Endothelial cell of umbilical vein (primary cell): Measurements from ENCODE around the gene ARSB. TPM values are rescaled to one million over a fixed set of nuclear protein-coding genes. Genes with fewer than 3 reads are reported as not detected.

Source experiments
- BruUV-seq: library from RNA; stranded (reverse); fragments of 400-500 nt; replicated peaks from 2 replicates; lab custom pipeline; 2021; lab: Mats Ljungman, UMichigan
- CTCF ChIA-PET: fragments of 300-600, 350-600 bp; sonication (Branson Sonifier 250); formaldehyde crosslinking; loops from one replicate; lab custom pipeline; 2021; ENCODE audit warnings: antibody characterized with exemption, inconsistent platforms; lab: Charles Lee
- POLR2A ChIA-PET: fragments of 300-600, 350-600 bp; sonication (Branson Sonifier 250); formaldehyde crosslinking; loops from one replicate; lab custom pipeline; 2021; ENCODE audit warnings: antibody characterized with exemption, inconsistent platforms; lab: Charles Lee
- DNase-seq: peaks from one replicate; pipeline ENCODE4 v3.0.0-alpha.2; 2011; ENCODE audit warnings: low read depth, low spot score
- FAIRE-seq: peaks from 2 replicates; lab custom pipeline; 2011; peaks lifted over from hg19 to GRCh38; lab: Jason Lieb, UNC
- H2AFZ ChIP-seq: 2 replicates; pipeline ENCODE4 v1.6.0; 2012; ENCODE audit warnings: low read depth, low read length, control low read depth, inconsistent platforms
- H3K27ac ChIP-seq: 2 replicates; pipeline ENCODE4 v1.5.1; 2011; ENCODE audit warnings: low read depth, mild to moderate bottlenecking, control low read depth, low read length, moderate library complexity; ENCODE audit not compliant: insufficient read depth
- H3K27me3 ChIP-seq, 2 experiments: 2 replicates each; pipeline versions ENCODE4 v1.6.0 to v1.6.1; 2011; ENCODE audit warnings: low read length in 2 of 2, mixed read lengths in 1 of 2; ENCODE audit not compliant: control insufficient read depth in 2 of 2, insufficient read depth in 2 of 2
- H3K36me3 ChIP-seq, 2 experiments: 2 replicates in 1 of 2; 3 replicates in 1 of 2; pipeline ENCODE4 v1.5.1; 2011; ENCODE audit warnings: low read length in 2 of 2, mild to moderate bottlenecking in 1 of 2, moderate library complexity in 1 of 2; ENCODE audit not compliant: control insufficient read depth in 2 of 2, insufficient read depth in 2 of 2; ENCODE audit errors: extremely low read depth in 1 of 2
- H3K4me1 ChIP-seq: 3 replicates; pipeline ENCODE4 v1.5.1; 2011; ENCODE audit warnings: mild to moderate bottlenecking, low read length; ENCODE audit not compliant: control insufficient read depth, insufficient read depth; ENCODE audit errors: extremely low read depth
- H3K4me2 ChIP-seq: 2 replicates; pipeline ENCODE4 v1.6.1; 2011; ENCODE audit warnings: low read length, control low read depth, mixed read lengths; ENCODE audit not compliant: insufficient read depth
- H3K4me3 ChIP-seq, 3 experiments: fragments of 200-600 bp in 1 of 3; sonication (generic), shearing (Covaris generic) in 1 of 3; replicated peaks in 1 of 3; 2 replicates each; pipeline ENCODE4 v1.5.1; 2011 to 2016; ENCODE audit warnings: control low read depth in 3 of 3, low read length in 3 of 3, mild to moderate bottlenecking in 2 of 3, inconsistent platforms in 1 of 3, low read depth in 1 of 3, moderate library complexity in 1 of 3; ENCODE audit not compliant: insufficient read depth in 1 of 3
- H3K79me2 ChIP-seq: 2 replicates; pipeline ENCODE4 v1.6.0; 2012; ENCODE audit warnings: low read length, inconsistent platforms; ENCODE audit not compliant: control insufficient read depth, insufficient read depth
- H3K9ac ChIP-seq: replicated peaks from 2 replicates; pipeline ENCODE3; 2011; ENCODE audit warnings: low read length, control low read depth; ENCODE audit not compliant: insufficient read depth; ENCODE audit errors: extremely low read depth
- H3K9me1 ChIP-seq: replicated peaks from 3 replicates; pipeline ENCODE4 v1.6.0; 2011; ENCODE audit warnings: mild to moderate bottlenecking, low read length; ENCODE audit not compliant: control insufficient read depth, insufficient read depth; ENCODE audit errors: extremely low read depth
- H3K9me3 ChIP-seq: replicated peaks from 2 replicates; pipeline ENCODE4 v1.5.1; 2012; ENCODE audit warnings: low read length, inconsistent platforms; ENCODE audit not compliant: control insufficient read depth, insufficient read depth
- H4K20me1 ChIP-seq: replicated peaks from 2 replicates; pipeline ENCODE3; 2011; ENCODE audit warnings: mild to moderate bottlenecking, low read length; ENCODE audit not compliant: control insufficient read depth, insufficient read depth; ENCODE audit errors: extremely low read depth
- CTCF ChIP-seq, 2 donors: IDR thresholded peaks; 1 replicate in 1 of 2; 2 replicates in 1 of 2; pipeline ENCODE4 v1.5.1; 2011; ENCODE audit warnings: low read length in 2 of 2, mild to moderate bottlenecking in 2 of 2, moderate library complexity in 2 of 2, control low read depth in 1 of 2, inconsistent platforms in 1 of 2, low read depth in 1 of 2; ENCODE audit not compliant: insufficient read depth in 1 of 2; ENCODE audit errors: extremely low read depth in 1 of 2
- EZH2 ChIP-seq: IDR thresholded peaks from 2 replicates; pipeline ENCODE4 v1.6.1; 2012; ENCODE audit warnings: borderline replicate concordance, low read depth, mild to moderate bottlenecking, moderate library complexity, low read length, inconsistent platforms; ENCODE audit not compliant: severe bottlenecking
- FOS ChIP-seq: IDR thresholded peaks from 2 replicates; pipeline ENCODE4 v1.6.1; 2011; ENCODE audit warnings: mild to moderate bottlenecking, low read length, moderate library complexity, borderline replicate concordance; ENCODE audit not compliant: insufficient read depth
- GATA2 ChIP-seq: IDR thresholded peaks from 2 replicates; pipeline ENCODE4 v1.7.0; 2011; ENCODE audit warnings: low read depth, mild to moderate bottlenecking, moderate library complexity, mixed read lengths, low read length; ENCODE audit not compliant: insufficient read length, insufficient read depth
- JUN ChIP-seq: IDR thresholded peaks from 2 replicates; pipeline ENCODE4 v1.6.1; 2011; ENCODE audit warnings: borderline replicate concordance, low read depth; ENCODE audit not compliant: insufficient read length, insufficient read depth
- MYC ChIP-seq: IDR thresholded peaks from one replicate; pipeline ENCODE4 v1.6.1; 2011; ENCODE audit warnings: mild to moderate bottlenecking, low read depth, low read length
- POLR2A ChIP-seq: IDR thresholded peaks from 2 replicates; pipeline ENCODE4 v1.6.1; 2012; ENCODE audit warnings: low read depth, mild to moderate bottlenecking, control low read depth, low read length
- POLR2AphosphoS5 ChIP-seq: IDR thresholded peaks from 2 replicates; pipeline ENCODE4 v1.6.1; 2012; ENCODE audit warnings: low read depth, mild to moderate bottlenecking, control low read depth, low read length, moderate library complexity; ENCODE audit not compliant: insufficient read depth
- dilution Hi-C: fragments of 300-500 bp; cut with MboI; formaldehyde crosslinking; loops from one replicate; pipeline ENCODE4 v1.15.0; 2019; ENCODE audit warnings: low sequenced_read_pairs; ENCODE audit not compliant: extremely low pct_ligation_motif_present
- intact Hi-C: fragments of 100-400 bp; cut with micrococcal nuclease; formaldehyde crosslinking; loops from one replicate; pipeline ENCODE4 v1.10.0; 2022
- polyA plus RNA-seq, 4 experiments: library from polyadenylated mRNA; depleted of rRNA in 3 of 4; stranded (reverse) in 3 of 4; unstranded in 1 of 4; fragments of >200 nt; gene quantifications; 2 replicates each; pipeline versions ENCODE4 v1.2.1 to v1.2.3, GENCODE V29; 2011 to 2012; ENCODE audit warnings: missing spikeins in 1 of 4
- total RNA-seq: library from RNA; stranded (reverse); gene quantifications from 2 replicates; pipeline ENCODE4 v1.2.3, GENCODE V29; 2021
- TF ChIP-seq, protein P1 (sequence below): IDR thresholded peaks from 2 replicates; pipeline ENCODE4 v1.6.1; 2011; ENCODE audit not compliant: insufficient read depth, insufficient read length

Gene ARSB
- total and polyA plus RNA-seq, 2 donors (not counting 3 experiments of a cell fraction or from before 2014, with no cell fraction given) = 17.2 to 25.8 TPM

DNA sequence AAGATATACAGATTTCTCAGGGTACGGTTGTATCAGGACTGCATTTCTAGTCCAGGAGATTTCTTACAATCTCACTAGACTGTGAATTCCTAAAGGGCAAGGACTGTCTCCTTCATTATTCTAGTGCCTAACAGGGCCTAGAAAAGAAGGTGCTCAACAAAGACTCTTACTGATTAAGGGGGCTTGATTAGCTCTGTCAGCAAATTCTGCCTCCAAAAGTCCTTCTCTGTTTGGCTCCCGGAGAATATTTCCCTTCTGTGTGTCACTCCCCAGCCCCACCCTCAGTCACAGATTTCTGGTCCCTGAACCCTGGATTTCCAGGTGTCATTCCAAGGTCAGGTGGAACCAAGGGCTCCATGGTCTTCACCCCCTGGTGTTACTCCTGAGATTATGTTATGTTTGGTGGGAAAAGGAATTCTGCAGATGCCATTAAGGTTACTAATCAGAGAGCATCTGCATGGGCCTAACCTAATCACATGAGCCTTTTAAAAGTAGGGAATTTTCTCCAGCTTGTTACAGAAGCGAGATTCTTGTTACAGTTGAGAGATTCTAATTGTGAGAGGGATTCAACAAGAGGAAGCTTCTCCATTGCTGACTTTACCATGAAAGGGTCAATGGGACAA is 168.9 kb downstream of the ARSB start:
- Histone ChIP-seq H3K4me3 (no peak overlapping the region), H3K9ac (no peak overlapping the region), H2AFZ (no peak overlapping the region), H3K36me3 (no peaks in the 10 kb centered on the region), H3K79me2 (no peaks in the 10 kb centered on the region), H3K27ac (no peak overlapping the region), H3K4me1 (no peaks in the 10 kb centered on the region), H3K27me3 (no peaks in the 10 kb centered on the region), H4K20me1 (no peaks in the 10 kb centered on the region), H3K9me1 (no peaks in the 10 kb centered on the region), H3K4me2 (no peak overlapping the region), H3K9me3 (no peaks in the 10 kb centered on the region)
- intact Hi-C loops = no loop called here
- BruUV-seq = no TSS peak
- ChIA-PET POLR2A (no interaction called here), CTCF (interaction anchor here (0.8 to 1.2 kb wide), 2 partner anchors 9 to 83 kb away, joined by 3 to 4 read pairs; no protein-coding TSS in a partner anchor)
- TF ChIP-seq FOS = no peak
- no peak for TF ChIP-seq MYC
- TF ChIP-seq EZH2 = no peak
- TF ChIP-seq JUN = no peak
- TF ChIP-seq, protein P1, sequence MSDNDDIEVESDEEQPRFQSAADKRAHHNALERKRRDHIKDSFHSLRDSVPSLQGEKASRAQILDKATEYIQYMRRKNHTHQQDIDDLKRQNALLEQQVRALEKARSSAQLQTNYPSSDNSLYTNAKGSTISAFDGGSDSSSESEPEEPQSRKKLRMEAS = no peak
- no peak for TF ChIP-seq POLR2A
- TF ChIP-seq GATA2 = no peak
- TF ChIP-seq POLR2AphosphoS5 = no peak
- TF ChIP-seq CTCF (IDR thresholded peaks at IDR 0.05; ENCODE audit: extremely low read depth in 1 of 2, insufficient read depth in 1 of 2, low read depth in 1 of 2, low read length in 2 of 2) = no peak
- DNase-seq = no peak
- dilution Hi-C loops = no loop called here
- FAIRE-seq = no peak
